GM10266 (cell line): ENCODE results near the gene DISP2.

Experiments used
- DNase-seq: peaks from one replicate; pipeline ENCODE4 v3.0.0; 2012; ENCODE audit errors: extremely low spot score
- CTCF ChIP-seq: IDR thresholded peaks from 2 replicates; pipeline ENCODE4 v1.5.1; 2012; ENCODE audit warnings: mild to moderate bottlenecking, low read depth; ENCODE audit not compliant: control insufficient read depth, insufficient read depth; ENCODE audit errors: missing control alignments

The DISP2 gene

GRCh38 chr15:40343512-40343911 is 14.5 kb upstream of the DISP2 start:
- no peak for TF ChIP-seq CTCF
- DNase-seq: no peak

GRCh38 chr15:40344217-40344616 is 13.8 kb upstream of the DISP2 start:
- no peak for TF ChIP-seq CTCF
- DNase-seq: no peak

GRCh38 chr15:40344631-40345120 is 13.3 kb upstream of the DISP2 start:
- peak; percentile 85 for DNase-seq

GRCh38 chr15:40345225-40345866 is 12.7 kb upstream of the DISP2 start:
- no peak for DNase-seq
- no peak for TF ChIP-seq CTCF

More at GRCh38 chr15:40344631-40345120, 13.3 kb upstream of the DISP2 start:
- peak; percentile 91 for TF ChIP-seq CTCF

- DNase-seq: no peak
- no peak for TF ChIP-seq CTCF
Observed at GRCh38 chr15:40345867-40346578, 12.0 kb upstream of the DISP2 start.

GRCh38 chr15:40346579-40347558 is 11.2 kb upstream of the DISP2 start:
- DNase-seq: no peak
- TF ChIP-seq CTCF: no peak
